Heart left ventricle (tissue), 13 donors: ENCODE data around the gene METTL17.

Experiments
- CTCF ChIP-seq, 12 donors: fragments of 200-600 bp; sonication (generic) in 4 of 12; IDR thresholded peaks; one replicate each; pipeline versions ENCODE4 v1.5.0 to v1.8.0; 2018 to 2022; ENCODE audit warnings: antibody characterized with exemption in 12 of 12, mild to moderate bottlenecking in 5 of 12
- POLR2A ChIP-seq, 2 donors: fragments of 450-650 bp; IDR thresholded peaks; one replicate each; pipeline ENCODE4 v1.6.1; 2017; ENCODE audit warnings: antibody characterized with exemption in 2 of 2, mild to moderate bottlenecking in 2 of 2, moderate library complexity in 2 of 2
- donor health status: ischemic (EF 13 %, LVEDD 7.1; RV severe dilation, severe dysfunction).
- donor health status: DM: no; HTN: yes; CAD: no.
- donor health status: DM: no; HTN: no; CAD: no.
- donor health status: ischemic (EF 25% LVEDD 6.9; RV normal size, moderate dysfunction).
- donor health status: ischemic (EF 25% LVEDD 5.7; RV mildly dilated, moderate dysfunction).
- donor health status: ischemic (EF 35%, LVEDD 5.7; RV mildly dilated, moderate dysfunction).
- donor health status: nonischemic (EF 11% LVEDD 7.7; RV severe dilation, severe dysfunction).
- donor health status: DM: yes; HTN: yes; CAD: no.
- donor health status: PGD.
- donor health status: ischemic (EF 29% LVEDD 5.4; RV normal size, mild dysfunction).
- donor health status: nonischemic (EF 23%, LVEDD 6.1; RV moderate dilation, normal function).

- TF ChIP-seq CTCF (IDR thresholded peaks at IDR 0.05) (no peak), POLR2A (IDR thresholded peaks at IDR 0.05) (no peak)
Observed at GRCh38 chr14:20980906-20981305, 8.9 kb upstream of the METTL17 start.
